ENCODE measurements around the gene PLEKHH2. TPM values are rescaled to one million over a fixed set of nuclear protein-coding genes. Genes with fewer than 3 reads are reported as not detected.

The PLEKHH2 gene
- polyA plus RNA-seq, 10 donors, result 4.4 to 21.3 (median 6.8) TPM

DNA sequence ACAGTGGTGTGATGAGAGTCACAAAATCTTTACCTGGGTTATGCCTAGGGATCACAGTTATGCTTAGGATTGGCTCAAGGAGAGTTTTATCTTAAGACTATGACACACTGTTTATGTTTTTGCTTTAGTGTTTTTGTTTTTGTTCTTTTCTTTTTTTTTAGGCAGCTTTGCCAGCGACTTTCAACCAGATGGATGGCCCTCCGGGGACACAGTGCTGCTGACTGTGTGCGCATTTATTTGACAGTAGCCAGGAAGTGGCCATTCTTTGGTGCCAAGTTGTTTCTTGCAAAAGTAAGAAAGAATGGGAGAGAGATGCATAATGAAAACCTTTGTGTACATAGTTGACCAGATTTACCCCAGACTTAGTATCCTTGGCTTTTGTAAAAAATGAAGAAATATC is 121.7 kb downstream of the PLEKHH2 start:
- DNase-seq, result peak in 2 of 3 donors; percentile 12 to 23

DNA sequence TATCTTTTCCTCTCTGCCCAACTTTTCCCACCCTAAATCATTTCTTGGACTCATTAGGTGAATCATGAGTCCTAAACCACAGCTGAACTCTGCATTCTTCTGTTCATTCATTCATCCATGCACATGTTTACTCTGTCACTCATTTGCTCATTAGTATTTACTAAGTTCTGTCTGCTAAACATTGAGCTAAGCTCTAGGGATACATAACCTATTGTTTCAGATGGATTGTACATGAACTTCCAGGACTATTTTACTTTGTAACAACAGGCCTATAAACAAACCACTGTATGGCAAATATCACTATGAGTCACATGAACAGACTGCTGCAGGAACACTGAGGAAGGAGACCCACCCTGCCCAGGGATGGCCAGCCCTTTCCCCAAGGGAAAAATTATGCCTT is 122.1 kb downstream of the PLEKHH2 start:
- peak in 1 of 3 donors; percentile 33 for DNase-seq

DNA sequence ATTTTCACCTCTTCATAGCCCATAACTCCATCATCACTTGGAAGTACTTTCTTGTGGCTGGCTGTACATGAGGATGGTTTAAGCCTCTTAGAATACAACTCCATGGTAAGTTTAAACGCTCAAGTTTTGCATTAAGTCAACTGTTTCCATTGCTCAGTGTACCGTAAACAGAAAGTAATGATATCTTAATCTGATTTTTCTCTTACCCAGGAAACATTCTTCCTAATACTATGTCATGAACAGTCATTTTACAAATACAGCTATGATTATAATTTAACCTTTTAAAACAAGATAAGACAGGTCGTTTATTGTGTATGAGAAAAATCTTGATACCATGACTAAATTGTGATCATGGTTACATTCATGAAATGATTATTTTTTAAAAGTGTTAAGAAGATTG is 125.2 kb downstream of the PLEKHH2 start:
- no peak for DNase-seq

GRCh38 chr2:43763091-43763490 is 126.0 kb downstream of the PLEKHH2 start:
- DNase-seq, result no peak

- peak in 1 of 3 donors; percentile 46 for DNase-seq
These were observed 127.1 kb downstream of the PLEKHH2 start for GRCh38 chr2:43764086-43764705.

GRCh38 chr2:43766006-43766405 is 128.9 kb downstream of the PLEKHH2 start:
- no peak for DNase-seq

DNA sequence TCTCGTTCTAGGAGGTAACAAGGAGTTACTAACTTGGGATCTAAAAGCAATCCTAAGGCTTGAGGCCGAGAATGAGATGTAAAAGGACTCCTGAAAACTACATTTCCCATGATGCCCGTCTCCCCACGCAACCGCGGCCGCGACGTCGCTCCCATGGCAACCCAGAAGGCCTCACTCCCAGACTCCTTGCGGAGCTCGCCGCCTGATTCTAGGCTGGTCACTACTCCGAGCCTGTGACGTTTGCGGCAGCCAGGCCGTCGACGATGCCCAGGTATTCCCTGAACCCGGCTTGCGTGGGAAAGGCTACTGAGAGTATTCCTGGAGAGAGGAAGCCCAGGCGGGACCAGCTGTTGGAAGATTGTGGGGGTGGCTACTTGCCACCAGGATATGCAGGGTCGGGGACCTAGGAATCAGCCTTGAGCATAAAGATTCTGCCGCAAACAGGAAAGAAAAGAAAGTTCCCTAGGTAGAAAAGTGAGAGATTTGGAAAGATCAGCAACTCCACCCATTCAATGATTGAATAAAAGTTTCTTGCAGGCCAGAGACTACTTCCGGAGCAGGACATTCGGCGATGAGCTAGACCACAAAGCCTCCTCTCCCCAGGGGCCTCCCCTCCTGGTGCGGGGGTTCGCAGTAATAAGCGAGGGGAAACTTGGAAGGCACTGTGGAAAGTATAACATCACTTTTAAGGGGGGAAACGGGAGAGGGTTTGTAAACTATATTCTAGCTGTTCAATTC is 137.0 kb downstream of the PLEKHH2 start, which contains the start of gene DYNC2LI1:
TSS of gene DYNC2LI1 (plus strand) at position 164 of the 738 bp plus-strand sequence. CDS start at position 264, 100 bp downstream.
- peak; percentile 90 to 97 (median 94) for DNase-seq

- no peak for DNase-seq
These were observed 137.6 kb downstream of the PLEKHH2 start for GRCh38 chr2:43774617-43775016.

DNA sequence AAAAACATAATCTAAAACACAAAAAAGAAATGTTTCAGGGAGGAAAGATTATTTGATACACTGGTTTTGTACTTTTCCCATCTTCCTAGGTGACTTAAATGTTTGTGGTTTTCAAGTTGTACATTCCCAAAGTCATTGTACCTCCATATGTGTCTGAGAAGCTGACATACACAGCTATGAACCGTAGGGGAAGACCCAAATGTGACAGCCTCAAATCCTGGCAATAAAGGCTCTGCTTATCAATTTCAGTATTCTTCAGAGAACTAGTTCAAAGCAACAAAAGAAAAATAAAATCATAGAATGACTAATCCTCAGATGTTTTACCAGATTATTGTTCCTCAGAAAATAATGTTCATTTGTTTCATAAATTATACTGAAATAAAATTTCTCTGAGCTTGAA is 139.3 kb downstream of the PLEKHH2 start:
- DNase-seq, result no peak

DNA sequence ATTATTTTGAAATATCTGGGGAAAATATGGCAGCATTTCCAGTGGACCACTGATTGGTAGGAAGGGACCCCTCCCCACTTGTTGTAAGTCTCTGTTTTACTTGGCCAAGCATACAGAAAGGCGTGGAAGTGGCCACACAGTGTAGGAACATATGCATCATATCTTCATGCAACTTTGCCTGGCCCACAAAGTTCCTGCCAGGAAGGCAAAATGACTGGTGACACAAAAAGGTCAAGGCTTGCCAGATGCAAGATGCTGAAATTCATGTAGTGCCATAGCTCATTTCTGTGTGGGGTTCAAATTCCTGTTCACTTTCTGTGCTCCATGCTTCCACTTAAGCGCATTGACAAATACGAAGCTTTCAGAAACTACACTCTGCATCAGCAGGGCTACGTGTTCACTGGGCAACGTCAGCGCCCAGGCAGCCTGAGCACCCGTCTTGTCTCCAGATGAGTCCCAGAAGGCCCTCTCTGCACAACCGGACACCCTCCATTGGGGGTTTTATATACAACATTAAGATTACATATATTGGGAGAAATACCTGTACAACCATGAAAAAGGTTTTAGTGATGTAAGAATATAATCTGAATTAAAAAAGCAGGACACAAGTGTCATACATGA is 140.4 kb downstream of the PLEKHH2 start:
- no peak for DNase-seq

DNA sequence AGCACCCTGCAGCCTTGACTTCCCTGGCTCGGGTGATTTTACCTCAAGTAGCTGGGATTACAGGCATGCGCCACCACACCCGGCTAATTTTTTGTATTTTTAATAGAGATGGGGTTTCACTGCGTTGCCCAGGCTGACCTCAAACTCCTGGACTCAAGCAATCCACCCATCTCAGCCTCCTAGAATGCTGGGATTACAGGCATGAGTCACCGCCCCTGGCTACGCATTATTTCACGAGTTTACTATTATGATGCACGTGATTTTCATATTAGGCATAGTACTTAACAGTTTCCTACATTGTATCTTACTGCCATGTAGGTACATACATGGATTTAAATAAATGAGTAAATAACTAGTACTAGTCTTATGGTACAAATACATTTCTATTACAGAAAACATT is 141.2 kb downstream of the PLEKHH2 start:
- no peak for DNase-seq

DNA sequence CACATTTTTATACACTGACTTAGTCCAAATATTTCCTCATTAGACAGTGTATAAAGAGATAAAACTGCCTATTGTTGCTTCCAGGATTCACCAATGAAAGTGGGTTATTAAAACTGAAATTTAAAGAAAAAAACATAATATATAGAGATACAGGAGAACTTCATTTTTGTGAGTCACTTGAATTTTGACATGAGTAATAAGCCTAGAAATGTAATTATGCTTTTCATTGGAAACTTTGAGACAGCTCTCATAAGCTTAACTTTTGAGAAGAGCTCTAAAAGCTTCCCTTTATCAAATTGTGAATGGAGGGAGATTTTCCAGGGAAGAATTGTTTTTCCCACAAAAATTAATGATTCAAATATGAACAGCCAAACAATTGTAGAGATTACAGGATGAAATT is 150.8 kb downstream of the PLEKHH2 start:
- DNase-seq, result no peak

DNA sequence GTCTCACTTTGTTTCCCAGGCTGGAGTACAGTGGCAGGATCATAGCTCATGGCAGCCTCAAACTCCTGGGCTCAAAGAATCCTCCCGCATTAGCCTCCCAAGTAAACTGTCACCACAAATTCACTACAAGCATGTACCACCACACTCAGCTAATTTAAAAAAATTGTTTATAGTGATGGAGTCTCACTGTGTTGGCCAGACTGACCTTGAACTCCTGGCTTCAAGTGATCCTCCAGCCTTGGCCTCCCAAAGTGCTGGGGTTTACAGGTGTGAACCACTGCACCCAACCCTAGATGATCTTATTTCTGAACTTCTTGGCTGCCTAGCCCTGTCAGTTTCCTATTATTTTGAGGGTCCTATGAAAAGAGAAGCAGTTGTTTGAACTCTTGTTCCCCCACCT is 151.6 kb downstream of the PLEKHH2 start:
- DNase-seq, result no peak

- DNase-seq, result no peak
These were observed 153.1 kb downstream of the PLEKHH2 start for GRCh38 chr2:43790147-43790546.

DNA sequence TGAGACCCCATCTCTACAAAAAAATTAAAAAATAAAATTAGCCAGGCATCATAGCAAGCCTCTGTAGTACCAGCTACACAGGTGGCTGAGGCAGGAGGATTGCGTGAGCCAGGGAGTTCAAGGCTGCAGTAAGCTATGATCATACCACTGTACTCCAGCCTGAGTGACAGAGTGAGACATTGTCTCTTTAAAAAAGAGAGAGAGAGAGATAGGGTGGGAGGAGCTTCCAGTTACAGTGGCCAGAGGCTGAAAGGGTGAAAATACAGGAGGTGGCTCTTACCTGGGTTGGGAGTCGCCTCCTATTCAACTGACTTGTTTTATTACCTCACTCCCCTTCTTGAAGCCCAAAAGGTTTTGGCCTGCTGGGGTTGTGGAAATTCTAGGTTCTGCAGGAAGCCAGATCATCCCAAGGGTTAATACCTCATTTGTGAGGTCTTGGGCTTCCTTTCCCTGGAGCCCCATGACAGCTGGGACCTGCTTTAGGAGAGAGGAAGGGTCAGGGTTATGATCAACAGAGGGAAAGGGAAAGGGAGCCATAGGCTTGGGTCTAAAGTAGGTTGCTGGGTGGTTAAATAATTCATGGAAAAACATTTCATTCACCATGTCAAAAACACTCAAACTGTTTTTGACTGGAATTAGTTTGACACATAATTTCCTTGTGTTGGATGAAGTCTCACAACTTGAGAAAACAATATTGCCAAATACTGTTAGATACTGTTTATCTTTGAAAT is 154.1 kb downstream of the PLEKHH2 start:
- DNase-seq, result no peak

DNA sequence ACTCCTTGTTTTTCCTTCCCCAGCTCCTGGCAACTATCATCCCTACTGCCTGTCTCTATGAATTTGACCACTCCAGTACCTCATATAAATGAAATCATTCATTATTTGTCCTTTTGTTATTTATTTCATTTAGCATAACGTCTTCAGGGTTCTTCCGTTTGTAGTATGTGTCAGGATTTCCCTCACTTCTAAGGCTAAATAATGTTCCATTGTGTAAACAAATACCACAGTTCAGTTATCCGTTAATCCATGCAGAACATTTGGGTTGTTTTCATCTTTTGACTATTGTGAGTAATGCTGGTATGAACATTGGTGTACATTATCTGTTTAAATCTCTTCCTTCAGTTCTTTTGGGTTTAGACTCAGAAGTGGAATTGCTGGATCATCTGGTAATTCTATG is 155.6 kb downstream of the PLEKHH2 start:
- DNase-seq, result no peak

GRCh38 chr2:43794956-43795355 is 157.9 kb downstream of the PLEKHH2 start:
- no peak for DNase-seq

DNA sequence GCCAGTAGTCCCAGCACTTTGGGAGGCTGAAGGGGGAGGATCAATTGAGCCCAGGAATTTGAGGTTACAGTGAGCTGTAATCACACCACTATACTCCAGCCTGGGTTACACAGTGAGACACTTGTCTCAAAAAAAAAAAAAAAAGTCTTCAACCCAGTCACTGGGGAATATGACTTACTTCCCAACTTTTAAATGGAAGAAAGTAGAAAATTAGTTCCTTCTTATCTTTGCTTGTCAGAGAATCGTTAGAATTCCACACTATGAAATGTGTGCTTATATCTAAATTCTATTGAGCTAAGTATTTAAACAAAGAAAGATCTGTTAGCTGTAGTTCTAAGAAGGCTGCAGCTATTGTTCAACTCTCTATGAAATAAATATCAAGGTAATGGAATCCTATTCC is 159.1 kb downstream of the PLEKHH2 start:
- DNase-seq, result no peak

DNA sequence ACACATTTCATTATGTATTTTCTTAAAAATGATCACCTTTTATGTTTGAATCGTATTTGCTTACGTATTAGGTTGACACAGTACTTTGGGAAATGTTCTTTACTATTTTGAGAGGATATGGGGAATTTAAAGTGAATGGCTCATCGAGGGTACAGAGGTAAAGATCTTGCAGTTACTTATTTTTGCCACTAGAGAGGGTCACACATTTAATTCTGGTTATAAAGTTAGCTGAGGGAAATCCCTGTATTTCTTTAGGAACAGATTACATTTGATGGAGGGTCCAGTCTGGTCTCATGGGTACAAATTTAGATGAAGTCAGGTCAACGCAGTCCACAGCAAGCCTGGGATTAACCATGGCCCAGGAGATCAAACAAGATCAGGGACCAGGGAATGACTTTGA is 161.2 kb downstream of the PLEKHH2 start:
- no peak for DNase-seq

DNA sequence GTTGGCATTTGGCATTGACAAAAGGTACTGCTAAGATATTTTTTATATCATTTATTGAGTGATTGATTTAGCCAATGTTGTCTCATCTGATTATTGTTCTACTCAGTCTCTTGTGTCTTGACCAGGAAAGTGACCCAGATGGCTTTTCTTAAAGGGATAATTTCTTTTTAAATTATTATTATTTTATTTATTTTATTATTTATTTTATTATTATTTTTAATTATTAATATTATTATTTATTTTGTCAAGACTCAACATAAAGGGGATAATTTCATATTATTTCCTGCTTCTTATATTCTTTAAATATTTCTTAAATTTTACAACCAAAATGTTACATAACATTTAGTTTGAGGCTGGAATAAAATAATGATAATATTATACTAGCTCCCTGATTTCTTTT is 163.8 kb downstream of the PLEKHH2 start:
- DNase-seq, result no peak

DNA sequence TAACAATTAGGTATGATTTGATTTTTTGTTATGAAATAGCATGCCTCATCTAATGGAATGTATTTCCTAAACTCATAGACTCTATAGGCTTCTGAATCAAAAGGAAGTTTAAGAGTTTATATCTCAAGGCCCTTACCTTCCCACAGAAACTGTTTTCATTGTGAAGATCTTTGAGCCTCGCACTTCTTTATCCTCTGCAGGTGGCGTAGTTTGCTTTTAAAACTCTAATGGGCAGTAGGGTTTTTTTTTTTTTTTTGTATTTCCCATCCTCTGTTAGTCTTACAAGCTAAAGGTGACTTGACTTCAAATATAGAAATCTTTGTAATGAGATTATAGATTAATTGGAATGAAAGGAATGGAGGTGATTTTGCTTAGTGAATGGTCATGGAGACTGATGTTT is 165.1 kb downstream of the PLEKHH2 start:
- no peak for DNase-seq

DNA sequence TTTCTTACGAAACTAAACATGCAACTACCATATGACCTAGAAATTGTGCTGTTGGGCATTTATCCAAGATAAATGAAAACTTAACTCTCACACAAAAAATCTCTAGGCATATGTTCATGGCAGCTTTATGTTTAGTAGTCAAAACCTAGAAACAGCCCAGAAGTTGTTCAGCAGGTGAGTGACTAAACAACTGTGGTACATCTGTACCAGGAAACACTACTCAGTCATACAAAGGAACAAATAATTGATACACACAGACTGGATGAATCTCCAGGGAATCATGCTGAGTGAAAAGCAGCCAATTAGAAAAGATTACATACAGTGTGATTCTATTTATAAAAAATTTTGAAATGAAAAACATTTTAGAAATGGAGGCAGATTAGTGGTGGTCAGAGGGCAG is 166.1 kb downstream of the PLEKHH2 start:
- DNase-seq, result no peak

- no peak for DNase-seq
These were observed 169.6 kb downstream of the PLEKHH2 start for GRCh38 chr2:43806719-43807031.
